PFSK-1 (cell line): ENCODE measurements around the gene SPRTN.

Source experiments
- FOXP2 ChIP-seq: optimal IDR thresholded peaks from 2 replicates; pipeline ENCODE3; 2011; ENCODE audit warnings: borderline replicate concordance, control low read depth, inconsistent platforms; ENCODE audit not compliant: insufficient read depth; ENCODE audit errors: extremely low read length, extremely low read depth
- POLR2AphosphoS5 ChIP-seq: IDR thresholded peaks from 2 replicates; pipeline ENCODE4 v1.6.1; 2012; ENCODE audit warnings: low read depth, mild to moderate bottlenecking, control low read depth, low read length, moderate library complexity
- SIN3A ChIP-seq: IDR thresholded peaks from 2 replicates; pipeline ENCODE4 v1.6.1; 2012; ENCODE audit warnings: mild to moderate bottlenecking, low read length, moderate library complexity, borderline replicate concordance; ENCODE audit not compliant: insufficient read depth
- TF ChIP-seq, protein P1 (sequence below), 2 experiments: IDR thresholded peaks; 2 replicates each; pipeline versions ENCODE4 v1.6.1 to v1.8.0; 2011 to 2012; ENCODE audit warnings: low read depth in 2 of 2, low read length in 2 of 2, control low read depth in 1 of 2, inconsistent platforms in 1 of 2, mild to moderate bottlenecking in 1 of 2, moderate library complexity in 1 of 2; ENCODE audit not compliant: insufficient read depth in 1 of 2

DNA sequence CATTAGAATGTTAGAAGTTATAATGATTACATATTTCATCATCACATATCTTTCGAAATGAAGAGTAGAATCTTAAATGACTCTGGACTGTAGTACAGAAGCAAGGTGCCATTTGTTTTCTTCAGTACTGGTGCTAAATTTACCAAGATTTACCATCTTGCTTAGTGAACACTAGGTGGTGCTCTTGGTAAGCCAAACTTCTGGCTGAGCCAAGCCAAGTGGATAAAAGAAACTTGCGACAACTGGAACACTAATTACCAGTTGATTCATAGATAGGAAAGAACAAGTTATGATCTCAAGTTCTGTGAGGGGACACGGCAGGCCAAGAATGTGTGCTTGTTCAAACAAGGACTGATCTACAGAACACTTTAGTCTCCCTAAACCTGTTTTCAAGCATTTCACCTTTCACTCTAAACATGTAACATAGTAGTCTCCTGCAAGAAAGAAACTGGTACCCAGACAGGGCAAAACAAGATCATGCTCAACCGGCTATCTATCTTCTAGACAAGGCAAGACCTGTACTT is 19.8 kb downstream of the SPRTN start:
- TF ChIP-seq SIN3A (no peak), POLR2AphosphoS5 (no peak), FOXP2 (no peak)
- TF ChIP-seq, protein P1, sequence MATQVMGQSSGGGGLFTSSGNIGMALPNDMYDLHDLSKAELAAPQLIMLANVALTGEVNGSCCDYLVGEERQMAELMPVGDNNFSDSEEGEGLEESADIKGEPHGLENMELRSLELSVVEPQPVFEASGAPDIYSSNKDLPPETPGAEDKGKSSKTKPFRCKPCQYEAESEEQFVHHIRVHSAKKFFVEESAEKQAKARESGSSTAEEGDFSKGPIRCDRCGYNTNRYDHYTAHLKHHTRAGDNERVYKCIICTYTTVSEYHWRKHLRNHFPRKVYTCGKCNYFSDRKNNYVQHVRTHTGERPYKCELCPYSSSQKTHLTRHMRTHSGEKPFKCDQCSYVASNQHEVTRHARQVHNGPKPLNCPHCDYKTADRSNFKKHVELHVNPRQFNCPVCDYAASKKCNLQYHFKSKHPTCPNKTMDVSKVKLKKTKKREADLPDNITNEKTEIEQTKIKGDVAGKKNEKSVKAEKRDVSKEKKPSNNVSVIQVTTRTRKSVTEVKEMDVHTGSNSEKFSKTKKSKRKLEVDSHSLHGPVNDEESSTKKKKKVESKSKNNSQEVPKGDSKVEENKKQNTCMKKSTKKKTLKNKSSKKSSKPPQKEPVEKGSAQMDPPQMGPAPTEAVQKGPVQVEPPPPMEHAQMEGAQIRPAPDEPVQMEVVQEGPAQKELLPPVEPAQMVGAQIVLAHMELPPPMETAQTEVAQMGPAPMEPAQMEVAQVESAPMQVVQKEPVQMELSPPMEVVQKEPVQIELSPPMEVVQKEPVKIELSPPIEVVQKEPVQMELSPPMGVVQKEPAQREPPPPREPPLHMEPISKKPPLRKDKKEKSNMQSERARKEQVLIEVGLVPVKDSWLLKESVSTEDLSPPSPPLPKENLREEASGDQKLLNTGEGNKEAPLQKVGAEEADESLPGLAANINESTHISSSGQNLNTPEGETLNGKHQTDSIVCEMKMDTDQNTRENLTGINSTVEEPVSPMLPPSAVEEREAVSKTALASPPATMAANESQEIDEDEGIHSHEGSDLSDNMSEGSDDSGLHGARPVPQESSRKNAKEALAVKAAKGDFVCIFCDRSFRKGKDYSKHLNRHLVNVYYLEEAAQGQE (IDR thresholded peaks at IDR 0.05; ENCODE audit: insufficient read depth in 1 of 2, low read depth in 2 of 2, low read length in 2 of 2), result no peak
